NB4 (cell line): ENCODE measurements around the gene CACNA1D.

Source experiments
- DNase-seq: peaks from one replicate; pipeline ENCODE4 v3.0.0; 2010; ENCODE audit warnings: low read depth
- H3K4me3 ChIP-seq: one replicate; pipeline ENCODE4 v1.5.1; 2011; ENCODE audit warnings: mild to moderate bottlenecking, low read depth, low read length, moderate library complexity
- MYC ChIP-seq: IDR thresholded peaks from 2 replicates; pipeline ENCODE4 v1.6.1; 2011; ENCODE audit warnings: low read depth, low read length
- POLR2A ChIP-seq: IDR thresholded peaks from 2 replicates; pipeline ENCODE4 v1.6.1; 2011; ENCODE audit warnings: mild to moderate bottlenecking; ENCODE audit not compliant: insufficient read length; ENCODE audit errors: extremely low read depth
- TF ChIP-seq, protein P1 (sequence below): IDR thresholded peaks from 2 replicates; pipeline ENCODE4 v1.6.1; 2011; ENCODE audit warnings: low read depth, low read length
- TF ChIP-seq, protein P2 (sequence below): IDR thresholded peaks from one replicate; pipeline ENCODE4 v1.5.1; 2012; ENCODE audit warnings: low read depth, low read length

CACNA1D gene

DNA sequence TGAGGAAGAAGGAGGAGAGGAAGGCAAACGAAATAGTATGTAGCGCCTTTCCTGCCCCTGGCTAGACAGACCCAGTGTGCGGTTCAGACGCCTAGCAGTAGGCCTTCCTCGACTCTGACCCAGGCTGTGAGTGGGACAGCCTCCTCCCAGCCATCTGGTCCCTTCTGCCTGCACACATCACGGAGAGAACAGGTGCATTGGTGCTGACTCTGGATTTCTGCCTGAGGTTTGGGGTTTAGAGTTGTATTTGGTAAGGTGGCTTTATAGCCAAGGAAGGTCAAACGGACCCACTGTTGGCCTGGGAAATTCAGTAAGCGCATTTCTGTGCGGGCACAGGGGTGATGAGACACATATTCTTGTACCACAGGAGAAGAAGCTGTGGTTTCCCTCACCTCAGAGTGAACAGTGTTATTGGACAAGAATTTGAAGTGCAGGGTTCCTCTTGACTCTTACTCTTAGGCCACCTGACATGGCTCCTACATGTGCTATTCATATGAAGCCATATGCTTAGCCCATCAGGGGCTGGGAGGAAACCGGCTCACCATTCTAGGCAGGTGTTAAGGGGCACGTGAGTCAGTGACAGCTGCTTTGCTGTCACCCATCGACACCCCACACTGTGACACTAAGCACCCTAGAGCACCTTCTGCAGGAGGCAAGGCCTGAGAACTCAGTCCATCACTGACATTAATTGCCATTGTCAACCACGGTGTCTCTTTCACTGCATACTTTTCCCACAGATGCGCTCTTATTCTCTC, 208.5 kb downstream of the CACNA1D start:
- TF ChIP-seq POLR2A (no peak), MYC (no peak)
- TF ChIP-seq, protein P1, sequence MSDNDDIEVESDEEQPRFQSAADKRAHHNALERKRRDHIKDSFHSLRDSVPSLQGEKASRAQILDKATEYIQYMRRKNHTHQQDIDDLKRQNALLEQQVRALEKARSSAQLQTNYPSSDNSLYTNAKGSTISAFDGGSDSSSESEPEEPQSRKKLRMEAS: no peak
- TF ChIP-seq, protein P2, sequence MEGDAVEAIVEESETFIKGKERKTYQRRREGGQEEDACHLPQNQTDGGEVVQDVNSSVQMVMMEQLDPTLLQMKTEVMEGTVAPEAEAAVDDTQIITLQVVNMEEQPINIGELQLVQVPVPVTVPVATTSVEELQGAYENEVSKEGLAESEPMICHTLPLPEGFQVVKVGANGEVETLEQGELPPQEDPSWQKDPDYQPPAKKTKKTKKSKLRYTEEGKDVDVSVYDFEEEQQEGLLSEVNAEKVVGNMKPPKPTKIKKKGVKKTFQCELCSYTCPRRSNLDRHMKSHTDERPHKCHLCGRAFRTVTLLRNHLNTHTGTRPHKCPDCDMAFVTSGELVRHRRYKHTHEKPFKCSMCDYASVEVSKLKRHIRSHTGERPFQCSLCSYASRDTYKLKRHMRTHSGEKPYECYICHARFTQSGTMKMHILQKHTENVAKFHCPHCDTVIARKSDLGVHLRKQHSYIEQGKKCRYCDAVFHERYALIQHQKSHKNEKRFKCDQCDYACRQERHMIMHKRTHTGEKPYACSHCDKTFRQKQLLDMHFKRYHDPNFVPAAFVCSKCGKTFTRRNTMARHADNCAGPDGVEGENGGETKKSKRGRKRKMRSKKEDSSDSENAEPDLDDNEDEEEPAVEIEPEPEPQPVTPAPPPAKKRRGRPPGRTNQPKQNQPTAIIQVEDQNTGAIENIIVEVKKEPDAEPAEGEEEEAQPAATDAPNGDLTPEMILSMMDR: no peak
- H3K4me3 ChIP-seq: no peak overlapping the region
- DNase-seq: no peak

DNA sequence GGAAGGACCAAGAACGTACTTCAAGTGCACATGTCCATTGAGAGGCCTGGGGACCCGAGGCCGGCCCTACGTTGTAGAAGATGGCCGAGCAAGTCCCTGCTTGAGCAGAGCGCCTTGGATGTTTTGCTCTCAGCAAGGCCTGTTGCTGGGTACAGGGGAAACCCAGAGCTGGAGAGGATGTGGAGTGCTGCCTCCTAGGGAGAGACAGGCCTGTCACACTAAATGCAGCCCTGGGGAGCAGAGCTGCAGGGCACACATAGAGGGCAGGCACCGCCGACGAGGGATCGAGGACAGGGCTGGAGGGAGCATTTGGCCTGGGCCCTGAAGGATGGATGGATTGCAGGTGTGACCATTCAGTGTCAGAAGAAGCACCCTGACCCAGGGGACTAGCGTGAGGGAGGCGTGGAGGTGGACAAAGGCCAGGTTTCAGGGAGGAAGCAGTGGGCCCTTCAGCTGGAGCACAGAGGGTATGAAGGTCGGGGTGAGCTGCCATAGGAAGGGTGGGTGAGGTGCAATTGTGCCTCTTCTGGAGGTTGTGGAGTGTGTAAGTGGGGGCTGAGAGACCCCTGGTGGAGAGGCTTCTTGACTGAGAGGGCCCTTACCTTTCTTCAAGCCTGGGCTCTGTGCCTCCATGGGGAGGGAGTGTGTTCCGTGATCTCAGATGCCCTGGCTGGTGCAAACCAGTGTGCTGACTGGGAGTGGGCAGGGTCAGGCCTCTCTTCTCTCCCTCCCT, 209.4 kb downstream of the CACNA1D start:
- no peak for DNase-seq
- H3K4me3 ChIP-seq: no peak overlapping the region
- TF ChIP-seq POLR2A: no peak
- no peak for TF ChIP-seq MYC
- TF ChIP-seq, protein P1: no peak
- TF ChIP-seq, protein P2: no peak

DNA sequence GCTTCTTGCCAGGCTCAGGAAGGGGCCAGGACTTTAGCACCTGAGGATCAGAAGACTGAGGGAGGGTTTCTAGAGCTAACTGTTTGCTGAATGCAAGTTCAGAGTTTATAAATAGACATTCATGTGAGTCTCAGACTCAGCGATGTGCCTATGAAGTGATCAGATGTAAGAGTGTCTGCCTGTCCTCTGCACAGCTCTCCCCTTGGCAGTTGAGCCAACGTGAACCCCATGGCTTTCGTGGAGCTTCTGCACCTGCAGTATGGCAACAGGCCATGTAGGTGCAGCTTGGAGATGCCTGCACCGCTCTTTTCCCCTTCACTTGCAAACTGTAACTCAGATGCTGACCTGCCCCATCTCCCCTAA, 209.9 kb downstream of the CACNA1D start:
- no peak for DNase-seq
- H3K4me3 ChIP-seq: no peak overlapping the region
- TF ChIP-seq, protein P2: no peak
- TF ChIP-seq POLR2A: no peak
- no peak for TF ChIP-seq MYC
- TF ChIP-seq, protein P1: no peak

DNA sequence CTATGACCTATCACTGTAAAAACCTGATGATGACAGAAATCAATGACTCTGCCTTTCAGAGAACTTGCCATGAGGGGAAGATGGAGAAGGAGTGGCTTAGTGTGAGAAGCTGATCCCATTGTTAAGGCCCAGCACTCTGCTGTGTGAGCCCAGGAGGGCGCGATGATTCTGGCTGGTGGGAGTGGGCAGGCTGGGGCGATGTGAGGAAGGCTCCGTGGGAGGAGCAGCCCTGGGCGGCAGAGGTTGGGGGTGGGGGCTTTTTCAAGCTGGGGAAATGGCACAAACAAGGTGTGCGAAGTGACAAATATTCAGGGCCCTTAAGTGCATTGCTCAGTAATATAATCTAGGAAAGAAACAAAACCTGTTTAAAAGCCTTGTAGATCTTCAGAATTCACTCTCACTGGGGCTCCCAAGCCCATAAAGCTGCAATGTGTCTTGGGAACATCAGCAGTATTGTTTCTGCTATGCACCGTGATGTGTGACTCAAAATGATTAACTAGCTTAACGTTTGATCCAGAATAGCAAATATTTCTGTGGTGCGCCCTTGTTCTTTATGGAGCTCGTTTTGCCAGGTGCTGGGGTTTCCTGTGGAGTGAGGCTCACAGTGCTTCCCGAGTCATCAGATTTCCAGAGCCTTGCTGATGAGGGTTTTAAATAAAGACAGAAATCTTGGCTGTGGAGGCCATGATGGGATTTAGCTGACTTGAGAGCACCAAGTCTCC, 210.8 kb downstream of the CACNA1D start:
- H3K4me3 ChIP-seq: no peak overlapping the region
- no peak for DNase-seq
- TF ChIP-seq, protein P2: no peak
- TF ChIP-seq MYC: no peak
- TF ChIP-seq, protein P1: no peak
- TF ChIP-seq POLR2A: no peak

DNA sequence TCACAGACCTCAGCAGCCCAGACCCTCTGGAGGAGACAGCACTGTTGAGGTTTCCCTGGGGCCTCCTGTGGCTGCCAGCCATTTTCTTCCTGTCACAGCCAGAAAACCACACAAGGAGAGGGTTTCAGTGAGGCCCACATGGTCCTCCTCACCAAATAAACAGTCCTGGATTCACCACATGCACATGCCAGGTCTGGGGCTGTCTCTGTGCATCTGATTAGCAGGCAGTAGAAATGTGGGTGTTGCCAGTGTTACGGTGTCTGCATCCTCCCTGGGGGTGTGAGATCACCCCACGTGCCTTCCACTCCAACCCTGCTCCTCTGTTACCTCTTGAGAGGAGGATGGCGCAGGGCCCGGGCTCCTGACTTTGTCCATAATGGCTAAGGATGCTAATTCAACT, 211.4 kb downstream of the CACNA1D start:
- TF ChIP-seq MYC: no peak
- TF ChIP-seq, protein P1: no peak
- TF ChIP-seq, protein P2: no peak
- H3K4me3 ChIP-seq: no peak overlapping the region
- DNase-seq: no peak
